ENCODE measurements around the gene TBXAS1.

GRCh38 chr7:139960157-139960556 is 131.1 kb downstream of the TBXAS1 start:
- TF ChIP-seq CTCF (tag by site-specific recombination; IDR thresholded peaks at IDR 0.05) (no peak), HOXA7 (CRISPR knock-in tag; IDR thresholded peaks at IDR 0.05; ENCODE audit: borderline replicate concordance) (no peak), SCRT2 (tag by site-specific recombination; IDR thresholded peaks at IDR 0.05) (no peak), ZNF791 (tag by site-specific recombination; IDR thresholded peaks at IDR 0.05) (no peak)
